Stimulated activated CD8-positive, alpha-beta memory T cell treated with anti-CD3 and anti-CD28 coated beads, Interleukin-2, amount 100 ng/mL, for 48 hours (primary cell): ENCODE results near the gene MAST4.

Source experiments
- DNase-seq, 2 donors: peaks; one replicate each; pipeline ENCODE4 v3.0.0-alpha.2; 2020; ENCODE audit warnings: low read depth in 2 of 2

Gene MAST4

GRCh38 chr5:67019065-67019845 lies 423.1 kb downstream of the MAST4 start:
- DNase-seq, result no peak

DNA sequence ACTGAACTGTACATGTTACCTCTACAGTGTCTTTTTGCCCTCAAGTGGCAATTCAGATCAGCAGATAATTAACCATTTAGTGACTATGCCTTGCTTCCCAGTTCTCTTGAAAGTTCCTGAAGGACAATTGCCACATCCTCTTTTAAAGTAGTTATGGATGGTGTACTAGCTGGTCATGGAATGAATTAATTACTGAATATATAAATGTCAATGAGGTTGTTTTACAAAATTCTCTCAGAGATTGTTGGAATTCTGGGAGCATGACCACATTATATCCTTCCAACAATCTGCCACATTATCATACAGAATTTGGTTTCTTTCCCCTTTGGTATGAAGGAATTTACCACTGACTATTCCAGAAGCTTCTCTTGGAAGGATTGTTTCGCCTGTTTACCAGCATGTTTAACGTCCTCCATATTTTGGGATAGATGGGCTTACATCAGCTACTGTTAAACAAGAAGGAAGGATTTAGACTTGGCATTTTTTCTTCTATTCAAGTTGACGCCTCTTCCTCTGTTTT lies 424.0 kb downstream of the MAST4 start:
- no peak for DNase-seq

DNA sequence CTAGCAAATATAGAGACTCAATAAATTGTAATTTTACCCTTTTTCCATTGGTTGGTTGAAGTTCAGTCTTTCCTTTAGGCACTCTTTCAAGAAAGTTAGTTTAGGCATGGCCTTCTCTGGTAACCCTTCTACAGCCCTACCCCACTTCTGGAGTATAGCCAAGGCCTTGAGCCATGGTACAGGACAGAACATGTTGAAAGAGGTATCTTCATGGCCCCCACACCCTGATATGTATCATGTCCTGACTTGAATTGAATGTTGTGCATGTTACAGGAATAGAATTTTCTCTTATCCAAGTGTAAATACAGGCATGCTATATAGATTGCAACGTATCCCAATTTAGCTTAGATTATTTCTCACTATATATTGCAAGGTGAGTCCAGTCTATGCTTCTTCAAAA lies 424.8 kb downstream of the MAST4 start:
- no peak for DNase-seq

DNA sequence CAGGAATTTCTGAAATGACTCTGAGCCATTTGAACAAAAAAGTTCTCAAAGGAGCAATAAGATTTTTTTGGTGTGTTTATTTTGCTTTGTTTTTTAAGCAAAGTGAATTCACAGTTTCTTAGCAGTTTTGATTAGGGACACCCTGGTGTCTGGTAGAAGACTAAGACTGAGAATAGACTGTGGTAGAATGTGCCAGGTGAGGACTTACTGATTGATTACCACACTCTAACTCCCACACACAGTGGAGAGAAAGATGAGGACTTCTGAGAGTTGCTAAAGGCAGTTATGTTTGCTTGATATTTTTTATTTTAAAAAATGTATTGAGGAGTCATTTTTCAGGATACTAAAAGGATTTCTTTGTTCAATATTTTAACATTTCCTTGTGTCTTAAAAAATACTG lies 425.3 kb downstream of the MAST4 start:
- DNase-seq, result no peak

DNA sequence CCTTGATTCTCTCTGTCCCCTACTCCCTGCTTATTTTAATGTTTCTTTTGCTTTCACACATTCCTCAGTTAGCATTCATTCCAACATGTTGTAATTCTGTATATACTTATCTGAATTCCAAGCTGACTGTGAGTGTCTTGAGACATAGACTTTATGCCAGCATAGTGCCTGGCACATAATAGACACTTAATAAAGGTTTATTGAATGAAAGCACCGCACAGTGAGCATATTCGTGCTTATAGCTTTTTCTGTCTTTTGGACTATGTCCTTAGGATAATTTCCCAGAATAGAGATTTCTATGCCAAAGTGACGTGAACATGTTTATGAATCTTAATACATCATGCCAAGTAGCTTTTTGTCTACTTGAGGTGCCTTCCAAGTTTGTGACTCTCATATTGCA lies 425.8 kb downstream of the MAST4 start:
- DNase-seq, result no peak

DNA sequence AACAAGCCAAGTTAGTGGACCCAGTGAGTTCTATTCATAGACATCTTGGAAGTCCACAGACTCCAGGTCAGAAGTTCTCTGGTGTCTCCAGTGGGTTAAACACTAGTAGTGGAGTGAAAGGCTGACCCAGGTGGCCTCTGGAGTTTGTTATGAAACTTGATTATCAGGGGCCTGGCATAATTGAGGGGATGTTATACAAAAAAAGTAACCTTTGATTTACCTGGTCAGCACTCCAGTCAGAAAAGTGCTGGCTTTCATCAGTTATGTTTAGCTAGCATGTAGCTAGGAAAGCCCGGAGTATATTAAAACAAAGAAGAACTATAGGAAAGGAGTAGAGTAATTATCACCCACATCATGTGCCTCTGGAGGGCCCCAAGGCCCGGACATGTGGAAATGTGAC lies 429.3 kb downstream of the MAST4 start:
- no peak for DNase-seq

DNA sequence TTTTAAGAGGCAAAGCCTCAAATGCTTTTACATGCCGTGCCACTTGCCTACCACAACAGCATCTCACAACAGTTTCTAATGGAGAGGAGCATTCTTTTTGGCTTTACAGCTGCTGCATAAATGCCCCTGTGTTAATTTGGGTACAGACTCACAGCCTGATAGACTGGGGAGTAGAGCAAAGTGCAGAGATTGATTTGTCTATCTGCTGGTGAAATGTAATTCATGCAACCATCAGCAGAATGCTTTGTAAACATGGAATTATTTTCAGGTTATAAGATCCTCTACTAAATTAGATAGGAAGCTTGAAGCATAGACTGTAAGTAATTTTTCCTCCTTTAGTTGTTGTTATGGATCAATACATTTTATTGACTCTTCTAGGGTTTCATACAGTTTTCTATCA lies 430.1 kb downstream of the MAST4 start:
- DNase-seq, result no peak

DNA sequence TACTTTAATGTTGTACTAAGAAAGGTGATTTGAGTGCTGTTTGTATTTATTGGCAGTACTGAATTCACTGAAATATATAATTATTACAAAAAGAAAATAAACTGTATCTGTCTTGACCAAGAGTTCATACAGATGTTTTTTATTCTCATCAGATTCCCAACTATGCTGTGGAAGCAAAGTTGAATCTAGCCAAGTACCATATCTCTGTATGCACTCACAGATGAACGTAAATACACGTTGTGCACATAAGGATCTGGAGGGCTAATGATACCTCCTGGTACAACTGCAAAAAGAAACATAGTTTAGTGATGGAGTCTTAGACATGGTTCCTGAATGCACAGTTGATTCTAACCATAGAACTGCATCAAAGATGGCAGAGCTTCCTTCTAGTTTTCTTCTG lies 431.0 kb downstream of the MAST4 start:
- no peak for DNase-seq

- DNase-seq, result no peak
Observed at GRCh38 chr5:67028371-67028770, 432.2 kb downstream of the MAST4 start.

- DNase-seq, result no peak
Observed at GRCh38 chr5:67028941-67029340, 432.7 kb downstream of the MAST4 start.

GRCh38 chr5:67029481-67029880 lies 433.3 kb downstream of the MAST4 start:
- no peak for DNase-seq

DNA sequence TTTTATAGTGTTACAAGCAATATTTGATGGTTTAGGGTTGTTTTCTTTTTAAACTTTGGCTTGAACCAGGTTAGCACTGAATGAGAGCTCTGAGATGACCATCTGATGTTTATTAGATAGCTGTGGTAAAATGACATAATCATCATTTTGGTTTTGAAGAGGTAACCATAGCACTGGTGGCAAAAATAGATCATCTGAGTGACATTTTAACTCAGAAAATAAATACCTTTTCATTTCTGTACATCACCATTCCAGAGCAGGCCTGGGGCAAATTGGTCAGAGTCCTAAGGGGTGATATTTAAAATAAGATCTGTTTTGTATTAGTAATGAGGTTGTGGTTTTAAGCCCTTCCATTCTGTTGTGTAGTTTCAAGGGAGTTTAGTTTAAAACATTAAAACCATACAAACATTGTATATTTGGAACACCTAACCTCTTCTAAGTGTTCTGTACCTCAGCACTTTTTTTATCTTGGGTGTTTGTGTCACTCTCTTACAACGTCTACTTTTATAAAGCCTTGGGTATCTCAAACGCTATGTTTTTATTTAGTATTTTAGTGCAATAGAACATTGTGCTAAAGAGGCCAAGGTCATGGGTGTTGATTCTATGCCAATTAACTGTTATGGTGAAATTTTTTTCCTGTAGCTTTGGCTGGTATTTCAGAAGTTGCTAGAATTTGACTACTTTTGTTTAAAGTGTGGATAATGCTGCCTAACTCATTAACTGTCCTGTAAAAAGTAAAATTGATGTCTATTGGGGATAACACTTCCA lies 434.3 kb downstream of the MAST4 start:
- DNase-seq, result no peak

- no peak for DNase-seq
Observed at GRCh38 chr5:67031057-67031443, 434.9 kb downstream of the MAST4 start.

DNA sequence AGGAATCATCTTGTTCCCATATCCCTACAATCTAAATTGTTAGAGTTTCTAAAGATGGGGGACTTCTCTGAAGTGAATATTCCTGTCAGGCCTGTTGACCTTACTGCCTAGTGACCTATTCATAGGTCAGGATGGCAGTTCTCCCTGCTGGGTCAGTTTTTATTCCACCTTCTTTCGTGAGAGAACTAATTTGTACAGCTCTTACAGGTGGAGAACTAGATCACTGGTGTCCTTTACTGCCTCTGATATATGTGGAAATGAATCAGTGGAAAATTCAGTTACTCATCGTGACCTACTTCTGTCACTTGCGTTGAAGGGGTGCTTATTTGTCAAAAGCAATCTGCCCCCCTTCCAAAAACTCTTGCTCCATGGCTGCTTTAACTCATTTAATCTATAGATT lies 435.5 kb downstream of the MAST4 start:
- DNase-seq, result no peak

DNA sequence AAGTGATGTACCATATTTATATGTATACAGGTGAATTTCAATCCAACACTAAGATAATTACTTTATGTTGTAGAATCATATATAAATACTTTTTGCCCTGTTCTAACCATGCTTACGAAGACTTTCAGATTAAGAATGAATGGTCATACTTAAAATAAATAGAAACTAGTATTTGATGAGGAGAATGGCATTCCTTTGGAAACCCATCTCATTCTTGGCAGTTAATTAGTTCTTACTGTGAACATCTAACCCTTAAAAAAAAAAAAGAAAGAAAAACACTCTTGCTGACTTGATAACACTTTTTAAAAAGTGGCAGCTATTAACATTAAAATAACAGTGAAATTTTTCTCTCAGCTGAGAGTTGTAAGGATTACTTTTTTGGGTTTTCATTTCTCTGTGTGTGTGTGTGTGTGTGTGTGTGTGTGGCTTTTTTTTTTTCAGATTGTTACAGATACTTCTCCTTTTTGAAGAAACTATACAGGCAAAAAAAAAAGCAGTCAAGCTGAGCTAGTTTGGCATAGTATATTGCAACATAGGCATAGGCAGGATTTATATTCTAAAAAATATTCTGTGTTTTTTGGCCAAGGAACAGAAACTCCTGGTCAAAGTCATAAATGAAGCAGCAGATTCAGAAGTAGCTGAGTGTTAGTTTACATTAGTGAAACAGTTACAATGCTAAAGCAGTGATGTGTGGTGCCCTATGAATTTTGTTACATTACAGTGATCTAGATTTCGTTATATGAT lies 436.9 kb downstream of the MAST4 start:
- DNase-seq, result no peak

GRCh38 chr5:67033880-67034651 lies 437.9 kb downstream of the MAST4 start:
- no peak for DNase-seq

DNA sequence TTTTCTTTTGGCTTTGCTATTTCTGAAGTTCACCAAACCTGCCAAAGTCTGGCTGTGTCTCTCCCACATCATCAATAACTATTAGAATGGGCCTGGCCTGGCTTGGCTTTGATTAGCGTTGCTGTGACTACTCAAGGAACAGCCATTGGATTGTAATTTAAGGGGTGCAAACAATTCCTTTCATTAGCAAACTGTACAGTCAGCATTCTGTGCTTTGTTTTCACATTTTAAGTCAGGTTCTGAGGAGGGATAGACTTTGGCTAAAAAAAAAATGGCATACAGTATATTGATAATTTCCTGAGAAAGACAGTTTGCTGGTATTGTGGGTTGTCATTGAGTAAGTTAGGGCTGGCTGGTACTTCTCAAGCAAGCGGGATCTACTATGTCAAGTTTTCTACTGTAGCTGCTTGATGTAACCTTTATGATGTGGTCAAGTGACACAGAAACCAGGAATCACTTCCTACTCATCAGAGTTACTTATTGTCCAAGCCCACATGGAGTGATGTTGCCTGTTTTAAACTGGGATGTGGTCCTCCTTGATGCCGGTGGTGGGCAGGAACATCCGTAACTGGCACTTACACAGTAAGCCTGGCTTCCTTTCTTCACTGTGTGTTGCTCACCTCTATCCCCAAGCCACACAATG lies 439.0 kb downstream of the MAST4 start:
- DNase-seq, result no peak

GRCh38 chr5:67037171-67037570 lies 441.0 kb downstream of the MAST4 start:
- no peak for DNase-seq

- DNase-seq, result no peak
Observed at GRCh38 chr5:67038817-67039603, 442.8 kb downstream of the MAST4 start.
